Uterus (tissue), 4 donors: ENCODE results near the gene SPP2. TPM values are rescaled to one million over a fixed set of nuclear protein-coding genes. Genes with fewer than 3 reads are reported as not detected.

ENCODE experiments used
- DNase-seq, 2 donors: peaks; one replicate each; pipeline ENCODE4 v3.0.0-alpha.2; 2019 to 2020
- H3K27ac ChIP-seq, 2 donors: fragments of 200-600 bp; sonication (generic); 1 replicate in 1 of 2; 2 replicates in 1 of 2; pipeline ENCODE4 v1.5.1; 2016 to 2018
- H3K27me3 ChIP-seq, 2 donors: fragments of 200-600 bp; sonication (generic); one replicate each; pipeline ENCODE4 v1.5.1; 2018 to 2019; ENCODE audit warnings: control low read depth in 1 of 2
- H3K36me3 ChIP-seq, 2 donors: fragments of 200-600 bp; sonication (generic); one replicate each; pipeline ENCODE4 v1.5.1; 2019; ENCODE audit warnings: control low read depth in 1 of 2
- H3K4me1 ChIP-seq, 2 donors: fragments of 200-600 bp; sonication (generic); one replicate each; pipeline ENCODE4 v1.5.1; 2018 to 2019; ENCODE audit warnings: control low read depth in 1 of 2
- H3K4me3 ChIP-seq, 2 donors: fragments of 200-600 bp; sonication (generic); 1 replicate in 1 of 2; 2 replicates in 1 of 2; pipeline ENCODE4 v1.5.1; 2018 to 2019; ENCODE audit warnings: mild to moderate bottlenecking in 1 of 2
- H3K9me3 ChIP-seq, 2 donors: fragments of 200-600 bp; sonication (generic); one replicate each; pipeline ENCODE4 v1.5.1; 2019; ENCODE audit warnings: control low read depth in 1 of 2
- CTCF ChIP-seq, 4 experiments: fragments of 200-600 bp in 2 of 4; fragments of 450-650 bp in 2 of 4; sonication (generic) in 2 of 4; IDR thresholded peaks; one replicate each; pipeline ENCODE4 v1.5.1; 2016 to 2019; ENCODE audit warnings: antibody characterized with exemption in 4 of 4, mild to moderate bottlenecking in 2 of 4, moderate library complexity in 1 of 4
- POLR2A ChIP-seq, 2 donors: fragments of 450-650 bp; IDR thresholded peaks; one replicate each; pipeline ENCODE4 v1.6.1; 2016; ENCODE audit warnings: antibody characterized with exemption in 2 of 2, mild to moderate bottlenecking in 1 of 2, moderate library complexity in 1 of 2
- intact Hi-C: fragments of 100-400 bp; cut with DNase I; formaldehyde crosslinking; loops from one replicate; pipeline ENCODE4 v1.15.1; 2023; ENCODE audit warnings: low total_unique reads
- total RNA-seq, 4 donors: library from RNA; depleted of rRNA in 3 of 4; stranded (reverse); fragments of >200 nt in 3 of 4; gene quantifications; one replicate each; pipeline versions ENCODE4 v1.1.0 to v1.2.4, GENCODE V29; 2014 to 2023
- donor health status: DM: yes; HTN: yes; CAD: no.

SPP2 gene
- total RNA-seq, 4 donors from 2014 or later = 1.3 TPM; not detected in 3

- Histone ChIP-seq H3K27me3 (no peaks in the 10 kb centered on the region), H3K9me3 (peaks cover 0 to 4% of the 10 kb centered on the region in 2 donors), H3K4me3 (no peak overlapping the region), H3K27ac (no peak overlapping the region), H3K36me3 (no peaks in the 10 kb centered on the region), H3K4me1 (no peaks in the 10 kb centered on the region)
- DNase-seq = no peak
- TF ChIP-seq CTCF (IDR thresholded peaks at IDR 0.05) = no peak
- no peak for TF ChIP-seq POLR2A (IDR thresholded peaks at IDR 0.05)
- intact Hi-C loops = no loop called here
Measured at GRCh38 chr2:234048049-234048448, 2.5 kb upstream of the SPP2 start.

- no peak for DNase-seq
- TF ChIP-seq CTCF (IDR thresholded peaks at IDR 0.05) = no peak
- TF ChIP-seq POLR2A (IDR thresholded peaks at IDR 0.05) = no peak
Measured at GRCh38 chr2:234051374-234052070, 1.0 kb downstream of the SPP2 start.

GRCh38 chr2:234058881-234059280 lies 8.4 kb downstream of the SPP2 start:
- intact Hi-C loops = no loop called here
- TF ChIP-seq CTCF (IDR thresholded peaks at IDR 0.05) (no peak), POLR2A (IDR thresholded peaks at IDR 0.05) (no peak)
- Histone ChIP-seq H3K27ac (no peak overlapping the region), H3K4me3 (no peak overlapping the region), H3K9me3 (no peaks in the 10 kb centered on the region), H3K36me3 (no peaks in the 10 kb centered on the region), H3K27me3 (no peaks in the 10 kb centered on the region), H3K4me1 (no peaks in the 10 kb centered on the region)
- no peak for DNase-seq

More at GRCh38 chr2:234051374-234052070, 1.0 kb downstream of the SPP2 start:
- no peak overlapping the region for H3K4me3 ChIP-seq
- intact Hi-C loops = no loop called here
- H3K4me1 ChIP-seq = no peaks in the 10 kb centered on the region
- H3K9me3 ChIP-seq = no peaks in the 10 kb centered on the region
- H3K27ac ChIP-seq = no peak overlapping the region
- H3K36me3 ChIP-seq = no peaks in the 10 kb centered on the region
- H3K27me3 ChIP-seq = no peaks in the 10 kb centered on the region

GRCh38 chr2:234060236-234060635 lies 9.7 kb downstream of the SPP2 start:
- H3K4me3 ChIP-seq = no peak overlapping the region
- no peaks in the 10 kb centered on the region for H3K36me3 ChIP-seq
- H3K27ac ChIP-seq = no peak overlapping the region
- no peaks in the 10 kb centered on the region for H3K4me1 ChIP-seq
- no peaks in the 10 kb centered on the region for H3K27me3 ChIP-seq
- no peaks in the 10 kb centered on the region for H3K9me3 ChIP-seq
- no peak for DNase-seq
- TF ChIP-seq CTCF (IDR thresholded peaks at IDR 0.05) = no peak
- TF ChIP-seq POLR2A (IDR thresholded peaks at IDR 0.05) = no peak
- intact Hi-C loops = no loop called here

GRCh38 chr2:234061624-234062257 lies 11.2 kb downstream of the SPP2 start:
- Histone ChIP-seq H3K4me3 (no peak overlapping the region), H3K27ac (no peak overlapping the region), H3K4me1 (no peaks in the 10 kb centered on the region), H3K27me3 (no peaks in the 10 kb centered on the region), H3K9me3 (no peaks in the 10 kb centered on the region), H3K36me3 (no peaks in the 10 kb centered on the region)
- DNase-seq = no peak
- intact Hi-C loops = no loop called here
- no peak for TF ChIP-seq CTCF (IDR thresholded peaks at IDR 0.05)
- TF ChIP-seq POLR2A (IDR thresholded peaks at IDR 0.05) = no peak
